Endothelial cell of umbilical vein (primary cell): ENCODE measurements around the gene SSBP3. TPM values are rescaled to one million over a fixed set of nuclear protein-coding genes. Genes with fewer than 3 reads are reported as not detected.

Experiments used
- BruUV-seq: library from RNA; stranded (reverse); fragments of 400-500 nt; replicated peaks from 2 replicates; lab custom pipeline; 2021; lab: Mats Ljungman, UMichigan
- CTCF ChIA-PET: fragments of 300-600, 350-600 bp; sonication (Branson Sonifier 250); formaldehyde crosslinking; loops from one replicate; lab custom pipeline; 2021; ENCODE audit warnings: antibody characterized with exemption, inconsistent platforms; lab: Charles Lee
- POLR2A ChIA-PET: fragments of 300-600, 350-600 bp; sonication (Branson Sonifier 250); formaldehyde crosslinking; loops from one replicate; lab custom pipeline; 2021; ENCODE audit warnings: antibody characterized with exemption, inconsistent platforms; lab: Charles Lee
- DNase-seq: peaks from one replicate; pipeline ENCODE4 v3.0.0-alpha.2; 2011; ENCODE audit warnings: low read depth, low spot score
- FAIRE-seq: peaks from 2 replicates; lab custom pipeline; 2011; peaks lifted over from hg19 to GRCh38; lab: Jason Lieb, UNC
- H2AFZ ChIP-seq: 2 replicates; pipeline ENCODE4 v1.6.0; 2012; ENCODE audit warnings: low read depth, low read length, control low read depth, inconsistent platforms
- H3K27ac ChIP-seq: 2 replicates; pipeline ENCODE4 v1.5.1; 2011; ENCODE audit warnings: low read depth, mild to moderate bottlenecking, control low read depth, low read length, moderate library complexity; ENCODE audit not compliant: insufficient read depth
- H3K27me3 ChIP-seq, 2 experiments: 2 replicates each; pipeline versions ENCODE4 v1.6.0 to v1.6.1; 2011; ENCODE audit warnings: low read length in 2 of 2, mixed read lengths in 1 of 2; ENCODE audit not compliant: control insufficient read depth in 2 of 2, insufficient read depth in 2 of 2
- H3K36me3 ChIP-seq, 2 experiments: 2 replicates in 1 of 2; 3 replicates in 1 of 2; pipeline ENCODE4 v1.5.1; 2011; ENCODE audit warnings: low read length in 2 of 2, mild to moderate bottlenecking in 1 of 2, moderate library complexity in 1 of 2; ENCODE audit not compliant: control insufficient read depth in 2 of 2, insufficient read depth in 2 of 2; ENCODE audit errors: extremely low read depth in 1 of 2
- H3K4me1 ChIP-seq: 3 replicates; pipeline ENCODE4 v1.5.1; 2011; ENCODE audit warnings: mild to moderate bottlenecking, low read length; ENCODE audit not compliant: control insufficient read depth, insufficient read depth; ENCODE audit errors: extremely low read depth
- H3K4me2 ChIP-seq: 2 replicates; pipeline ENCODE4 v1.6.1; 2011; ENCODE audit warnings: low read length, control low read depth, mixed read lengths; ENCODE audit not compliant: insufficient read depth
- H3K4me3 ChIP-seq, 3 experiments: fragments of 200-600 bp in 1 of 3; sonication (generic), shearing (Covaris generic) in 1 of 3; replicated peaks in 1 of 3; 2 replicates each; pipeline ENCODE4 v1.5.1; 2011 to 2016; ENCODE audit warnings: control low read depth in 3 of 3, low read length in 3 of 3, mild to moderate bottlenecking in 2 of 3, inconsistent platforms in 1 of 3, low read depth in 1 of 3, moderate library complexity in 1 of 3; ENCODE audit not compliant: insufficient read depth in 1 of 3
- H3K79me2 ChIP-seq: 2 replicates; pipeline ENCODE4 v1.6.0; 2012; ENCODE audit warnings: low read length, inconsistent platforms; ENCODE audit not compliant: control insufficient read depth, insufficient read depth
- H3K9ac ChIP-seq: replicated peaks from 2 replicates; pipeline ENCODE3; 2011; ENCODE audit warnings: low read length, control low read depth; ENCODE audit not compliant: insufficient read depth; ENCODE audit errors: extremely low read depth
- H3K9me1 ChIP-seq: replicated peaks from 3 replicates; pipeline ENCODE4 v1.6.0; 2011; ENCODE audit warnings: mild to moderate bottlenecking, low read length; ENCODE audit not compliant: control insufficient read depth, insufficient read depth; ENCODE audit errors: extremely low read depth
- H3K9me3 ChIP-seq: replicated peaks from 2 replicates; pipeline ENCODE4 v1.5.1; 2012; ENCODE audit warnings: low read length, inconsistent platforms; ENCODE audit not compliant: control insufficient read depth, insufficient read depth
- H4K20me1 ChIP-seq: replicated peaks from 2 replicates; pipeline ENCODE3; 2011; ENCODE audit warnings: mild to moderate bottlenecking, low read length; ENCODE audit not compliant: control insufficient read depth, insufficient read depth; ENCODE audit errors: extremely low read depth
- CTCF ChIP-seq, 2 donors: IDR thresholded peaks; 1 replicate in 1 of 2; 2 replicates in 1 of 2; pipeline ENCODE4 v1.5.1; 2011; ENCODE audit warnings: low read length in 2 of 2, mild to moderate bottlenecking in 2 of 2, moderate library complexity in 2 of 2, control low read depth in 1 of 2, inconsistent platforms in 1 of 2, low read depth in 1 of 2; ENCODE audit not compliant: insufficient read depth in 1 of 2; ENCODE audit errors: extremely low read depth in 1 of 2
- EZH2 ChIP-seq: IDR thresholded peaks from 2 replicates; pipeline ENCODE4 v1.6.1; 2012; ENCODE audit warnings: borderline replicate concordance, low read depth, mild to moderate bottlenecking, moderate library complexity, low read length, inconsistent platforms; ENCODE audit not compliant: severe bottlenecking
- GATA2 ChIP-seq: IDR thresholded peaks from 2 replicates; pipeline ENCODE4 v1.7.0; 2011; ENCODE audit warnings: low read depth, mild to moderate bottlenecking, moderate library complexity, mixed read lengths, low read length; ENCODE audit not compliant: insufficient read length, insufficient read depth
- JUN ChIP-seq: IDR thresholded peaks from 2 replicates; pipeline ENCODE4 v1.6.1; 2011; ENCODE audit warnings: borderline replicate concordance, low read depth; ENCODE audit not compliant: insufficient read length, insufficient read depth
- MAX ChIP-seq: IDR thresholded peaks from 2 replicates; pipeline ENCODE4 v1.6.1; 2011; ENCODE audit not compliant: insufficient read depth, insufficient read length
- MYC ChIP-seq: IDR thresholded peaks from one replicate; pipeline ENCODE4 v1.6.1; 2011; ENCODE audit warnings: mild to moderate bottlenecking, low read depth, low read length
- POLR2AphosphoS5 ChIP-seq: IDR thresholded peaks from 2 replicates; pipeline ENCODE4 v1.6.1; 2012; ENCODE audit warnings: low read depth, mild to moderate bottlenecking, control low read depth, low read length, moderate library complexity; ENCODE audit not compliant: insufficient read depth
- dilution Hi-C: fragments of 300-500 bp; cut with MboI; formaldehyde crosslinking; loops from one replicate; pipeline ENCODE4 v1.15.0; 2019; ENCODE audit warnings: low sequenced_read_pairs; ENCODE audit not compliant: extremely low pct_ligation_motif_present
- intact Hi-C: fragments of 100-400 bp; cut with micrococcal nuclease; formaldehyde crosslinking; loops from one replicate; pipeline ENCODE4 v1.10.0; 2022
- polyA plus RNA-seq, 4 experiments: library from polyadenylated mRNA; depleted of rRNA in 3 of 4; stranded (reverse) in 3 of 4; unstranded in 1 of 4; fragments of >200 nt; gene quantifications; 2 replicates each; pipeline versions ENCODE4 v1.2.1 to v1.2.3, GENCODE V29; 2011 to 2012; ENCODE audit warnings: missing spikeins in 1 of 4
- total RNA-seq: library from RNA; stranded (reverse); gene quantifications from 2 replicates; pipeline ENCODE4 v1.2.3, GENCODE V29; 2021

The SSBP3 gene
- total and polyA plus RNA-seq, 2 donors (not counting 3 experiments of a cell fraction or from before 2014, with no cell fraction given) = 44.9 to 59.4 TPM

GRCh38 chr1:54439550-54440223 lies 33.5 kb upstream of the SSBP3 start:
- ChIA-PET POLR2A (no interaction called here), CTCF (interaction anchor here (0.9 to 1.8 kb wide), 5 partner anchors 10 to 318 kb away, joined by 3 to 6 read pairs (median 3); no protein-coding TSS in a partner anchor)
- H4K20me1 ChIP-seq = no peaks in the 10 kb centered on the region
- H3K9ac ChIP-seq = no peak overlapping the region
- no peaks in the 10 kb centered on the region for H3K4me1 ChIP-seq
- FAIRE-seq (no peak), DNase-seq (no peak)
- no peak overlapping the region for H3K4me2 ChIP-seq
- no peak overlapping the region for H3K27ac ChIP-seq
- intact Hi-C loops (no loop called here), dilution Hi-C loops (no loop called here)
- no peaks in the 10 kb centered on the region for H3K9me3 ChIP-seq
- no peaks in the 10 kb centered on the region for H3K79me2 ChIP-seq
- no TSS peak for BruUV-seq
- peak overlapping the region; percentile 64 for H2AFZ ChIP-seq
- TF ChIP-seq JUN = no peak
- no peak for TF ChIP-seq MYC
- no peak for TF ChIP-seq CTCF (IDR thresholded peaks at IDR 0.05; ENCODE audit: extremely low read depth in 1 of 2, insufficient read depth in 1 of 2, low read depth in 1 of 2, low read length in 2 of 2)
- TF ChIP-seq MAX = no peak
- no peaks in the 10 kb centered on the region for H3K9me1 ChIP-seq
- no peaks in the 10 kb centered on the region for H3K36me3 ChIP-seq
- H3K27me3 ChIP-seq = no peaks in the 10 kb centered on the region
- no peak overlapping the region for H3K4me3 ChIP-seq

GRCh38 chr1:54437783-54438182 lies 31.6 kb upstream of the SSBP3 start:
- POLR2A ChIA-PET = no interaction called here
- intact Hi-C loops (no loop called here), dilution Hi-C loops (no loop called here)
- Histone ChIP-seq H3K27me3 (peaks cover 0 to 2% of the 10 kb centered on the region in 2 experiments), H3K9ac (no peak overlapping the region), H3K4me2 (no peak overlapping the region), H2AFZ (no peak overlapping the region), H3K4me3 (no peak overlapping the region), H3K27ac (no peak overlapping the region), H3K36me3 (no peaks in the 10 kb centered on the region), H4K20me1 (no peaks in the 10 kb centered on the region), H3K9me3 (no peaks in the 10 kb centered on the region), H3K79me2 (no peaks in the 10 kb centered on the region), H3K9me1 (no peaks in the 10 kb centered on the region), H3K4me1 (no peaks in the 10 kb centered on the region)
- DNase-seq (no peak), FAIRE-seq (no peak)
- CTCF ChIA-PET = no interaction called here
- BruUV-seq = no TSS peak
- TF ChIP-seq EZH2 (no peak), POLR2AphosphoS5 (no peak), MAX (no peak), GATA2 (no peak)
